AG09319 (cell line): ENCODE results near the gene HELZ.

ENCODE experiments used
- DNase-seq: peaks from one replicate; pipeline ENCODE4 v3.0.0-alpha.2; 2010; ENCODE audit warnings: low read depth; ENCODE audit errors: extremely low read depth
- TF ChIP-seq, protein P1 (sequence below): IDR thresholded peaks from 2 replicates; pipeline ENCODE4 v1.5.1; 2011; ENCODE audit warnings: low read depth, mild to moderate bottlenecking, inconsistent platforms, low read length, moderate library complexity

HELZ gene

DNA sequence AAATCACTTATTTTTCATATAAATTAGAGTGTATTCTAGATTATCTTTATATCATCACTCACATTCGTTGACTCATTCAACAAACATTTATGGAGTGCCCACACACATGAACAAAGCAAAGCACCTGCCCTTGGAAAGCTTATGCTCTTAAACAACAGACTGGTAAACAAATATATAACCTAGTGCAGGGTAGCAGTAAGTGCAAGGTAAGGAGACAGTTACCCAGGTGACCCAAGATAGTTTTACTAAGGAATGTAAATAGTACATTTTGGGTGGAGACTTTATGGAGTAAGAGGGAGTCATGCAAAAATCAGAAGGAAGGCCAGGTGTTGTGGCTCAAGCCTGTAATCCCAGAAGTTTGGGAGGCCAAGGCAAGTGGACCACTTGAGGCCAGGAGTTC is 40.4 kb upstream of the HELZ start:
- DNase-seq, result no peak
- TF ChIP-seq, protein P1, sequence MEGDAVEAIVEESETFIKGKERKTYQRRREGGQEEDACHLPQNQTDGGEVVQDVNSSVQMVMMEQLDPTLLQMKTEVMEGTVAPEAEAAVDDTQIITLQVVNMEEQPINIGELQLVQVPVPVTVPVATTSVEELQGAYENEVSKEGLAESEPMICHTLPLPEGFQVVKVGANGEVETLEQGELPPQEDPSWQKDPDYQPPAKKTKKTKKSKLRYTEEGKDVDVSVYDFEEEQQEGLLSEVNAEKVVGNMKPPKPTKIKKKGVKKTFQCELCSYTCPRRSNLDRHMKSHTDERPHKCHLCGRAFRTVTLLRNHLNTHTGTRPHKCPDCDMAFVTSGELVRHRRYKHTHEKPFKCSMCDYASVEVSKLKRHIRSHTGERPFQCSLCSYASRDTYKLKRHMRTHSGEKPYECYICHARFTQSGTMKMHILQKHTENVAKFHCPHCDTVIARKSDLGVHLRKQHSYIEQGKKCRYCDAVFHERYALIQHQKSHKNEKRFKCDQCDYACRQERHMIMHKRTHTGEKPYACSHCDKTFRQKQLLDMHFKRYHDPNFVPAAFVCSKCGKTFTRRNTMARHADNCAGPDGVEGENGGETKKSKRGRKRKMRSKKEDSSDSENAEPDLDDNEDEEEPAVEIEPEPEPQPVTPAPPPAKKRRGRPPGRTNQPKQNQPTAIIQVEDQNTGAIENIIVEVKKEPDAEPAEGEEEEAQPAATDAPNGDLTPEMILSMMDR, result no peak

DNA sequence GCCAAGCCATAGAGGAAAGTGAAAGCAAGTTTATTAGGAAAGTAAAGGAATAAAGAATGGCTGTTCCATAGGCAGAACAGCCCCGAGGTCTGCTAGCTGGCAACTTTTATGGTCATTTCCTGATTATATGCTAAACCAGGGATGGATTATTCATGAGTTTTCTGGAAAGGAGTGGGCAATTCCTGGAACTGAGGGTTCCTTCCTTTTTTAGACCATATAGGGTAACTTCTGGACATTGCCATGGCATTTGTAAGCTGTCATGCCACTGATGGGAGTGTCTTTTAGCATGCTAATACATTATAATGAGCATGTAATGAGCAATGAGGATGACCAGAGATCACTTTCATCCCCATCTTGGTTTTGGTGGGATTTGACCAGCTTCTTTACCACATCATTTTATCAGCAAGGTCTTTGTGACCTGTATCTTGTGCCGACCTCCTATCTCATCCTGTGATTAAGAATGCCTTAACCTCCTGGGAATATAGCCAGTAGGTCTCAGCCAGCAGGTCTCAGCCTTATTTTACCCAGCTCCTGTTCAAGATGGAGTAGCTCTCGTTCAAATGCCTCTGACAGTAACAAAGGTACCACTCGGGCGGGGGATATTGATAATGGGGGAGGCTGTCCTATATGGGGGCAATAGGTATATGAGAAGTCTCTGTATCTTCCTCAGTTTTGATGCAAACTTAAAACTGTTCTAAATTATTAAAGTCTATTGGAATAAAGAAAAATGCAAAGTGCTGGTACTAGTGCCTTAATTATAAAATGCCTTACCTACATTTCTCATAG is 38.9 kb upstream of the HELZ start:
- TF ChIP-seq, protein P1, result no peak

DNA sequence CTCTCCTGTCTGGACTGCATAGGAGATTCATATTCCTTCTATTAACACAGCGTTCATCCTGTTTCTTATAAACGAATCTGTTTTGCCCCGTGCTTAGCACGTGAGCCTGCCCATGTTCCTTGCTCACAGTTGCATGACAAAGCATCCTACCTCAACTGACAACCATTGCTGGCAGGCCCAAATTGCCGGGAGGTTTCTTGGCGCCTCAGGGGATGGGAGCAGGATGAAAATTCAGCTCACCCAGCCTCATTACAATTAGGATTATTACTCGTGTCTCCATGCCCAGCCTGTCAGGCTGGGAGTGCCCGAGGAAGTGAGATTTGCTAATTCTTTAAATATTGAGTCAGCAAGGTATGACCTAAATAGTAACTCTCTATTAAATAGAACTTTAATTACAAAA is 36.7 kb upstream of the HELZ start:
- TF ChIP-seq, protein P1, result no peak
- no peak for DNase-seq

More for the DNA sequence above, 38.9 kb upstream of the HELZ start:
- no peak for DNase-seq

DNA sequence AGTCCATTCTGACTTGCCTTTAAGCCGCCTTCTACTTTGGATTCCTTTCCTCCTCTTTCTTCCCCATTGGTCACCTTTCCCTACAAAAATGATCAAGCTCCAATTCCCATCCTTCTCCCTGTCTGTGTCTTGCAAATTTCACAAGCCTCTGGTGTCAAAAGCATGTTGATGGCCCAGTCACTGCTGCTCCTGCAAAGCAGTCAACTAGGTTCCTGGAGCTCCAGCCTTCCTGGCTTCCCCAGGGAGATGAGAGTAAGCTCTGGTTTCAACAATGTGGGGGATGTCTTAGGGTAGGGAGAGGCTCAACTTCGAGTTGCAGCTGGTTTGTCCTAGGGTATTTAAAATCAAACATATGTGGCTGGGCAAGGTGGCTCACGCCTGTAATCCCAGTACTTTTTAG is 36.1 kb upstream of the HELZ start:
- no peak for DNase-seq
- TF ChIP-seq, protein P1, result no peak

DNA sequence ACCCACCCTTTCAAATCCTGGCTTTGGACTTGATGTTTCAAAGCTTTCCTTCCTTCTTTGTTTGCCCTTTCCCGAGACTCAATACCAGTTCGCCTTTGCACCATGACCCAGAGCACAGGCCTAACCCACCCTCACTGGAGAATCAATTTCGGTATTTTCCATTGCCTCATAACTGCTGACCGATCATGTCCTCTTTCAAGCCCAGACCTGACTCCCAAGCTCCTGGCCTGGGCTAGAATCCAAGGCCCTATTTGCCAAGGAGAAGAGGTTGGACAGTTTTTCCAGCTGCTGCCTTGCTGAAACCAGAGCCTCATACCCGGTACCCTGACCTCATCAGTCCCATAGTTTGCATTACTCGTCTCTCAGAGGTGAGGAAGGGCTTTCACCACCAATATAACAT is 35.3 kb upstream of the HELZ start:
- DNase-seq, result no peak
- TF ChIP-seq, protein P1, result no peak

DNA sequence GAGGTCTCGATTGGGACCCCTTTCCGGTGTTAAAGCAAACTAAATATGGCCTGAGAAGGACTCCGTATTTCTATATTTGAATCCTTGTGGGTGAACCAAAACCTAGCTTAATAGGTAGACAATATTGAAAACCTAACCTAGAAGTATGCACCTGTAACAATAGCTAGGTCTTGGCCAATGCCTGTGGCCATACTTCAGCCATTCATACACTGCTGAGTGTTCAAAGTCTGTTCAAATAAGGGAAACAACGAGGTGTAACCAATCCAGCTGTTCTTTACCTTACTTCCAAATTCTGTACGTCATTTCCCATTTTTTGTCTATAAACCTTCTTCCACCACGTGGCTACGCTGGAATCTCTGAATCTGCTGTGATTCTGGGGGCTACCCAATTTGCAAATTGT is 34.1 kb upstream of the HELZ start:
- TF ChIP-seq, protein P1, result no peak
- DNase-seq, result no peak

DNA sequence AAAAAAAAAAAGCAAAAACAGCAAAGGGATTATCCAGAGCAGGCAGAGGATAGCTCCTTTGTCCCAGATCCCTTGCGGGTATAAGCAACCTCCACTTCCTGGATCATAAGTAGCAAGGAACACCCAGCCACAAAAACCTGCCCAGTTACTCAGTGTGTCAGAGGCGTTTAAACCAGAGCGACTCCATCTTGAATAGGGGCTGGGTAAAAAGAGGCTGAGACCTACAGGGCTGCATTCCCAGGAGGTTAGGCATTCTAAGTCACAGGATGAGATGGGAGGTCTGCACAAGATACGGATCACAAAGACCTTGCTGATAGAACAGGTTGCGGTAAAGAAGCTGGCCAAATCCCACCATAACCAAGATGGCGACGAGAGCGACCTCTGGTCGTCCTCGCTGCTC is 33.4 kb upstream of the HELZ start:
- TF ChIP-seq, protein P1, result no peak
- DNase-seq, result no peak
